COLO668 (cell line): ENCODE results near the gene KANSL1.
"Not testable (repeated sequence)": the region's sequence is repeated elsewhere in the genome, so short reads cannot be mapped to it uniquely, and the experiment has no call there.

Experiments
- DNase-seq: peaks from one replicate; lab custom pipeline; 2025; ENCODE audit not compliant: unreplicated experiment; lab: John Stamatoyannopoulos, UW

The KANSL1 gene

GRCh38 chr17:46026166-46027047, 166.8 kb downstream of the KANSL1 start:
- DNase-seq, result no peak

DNA sequence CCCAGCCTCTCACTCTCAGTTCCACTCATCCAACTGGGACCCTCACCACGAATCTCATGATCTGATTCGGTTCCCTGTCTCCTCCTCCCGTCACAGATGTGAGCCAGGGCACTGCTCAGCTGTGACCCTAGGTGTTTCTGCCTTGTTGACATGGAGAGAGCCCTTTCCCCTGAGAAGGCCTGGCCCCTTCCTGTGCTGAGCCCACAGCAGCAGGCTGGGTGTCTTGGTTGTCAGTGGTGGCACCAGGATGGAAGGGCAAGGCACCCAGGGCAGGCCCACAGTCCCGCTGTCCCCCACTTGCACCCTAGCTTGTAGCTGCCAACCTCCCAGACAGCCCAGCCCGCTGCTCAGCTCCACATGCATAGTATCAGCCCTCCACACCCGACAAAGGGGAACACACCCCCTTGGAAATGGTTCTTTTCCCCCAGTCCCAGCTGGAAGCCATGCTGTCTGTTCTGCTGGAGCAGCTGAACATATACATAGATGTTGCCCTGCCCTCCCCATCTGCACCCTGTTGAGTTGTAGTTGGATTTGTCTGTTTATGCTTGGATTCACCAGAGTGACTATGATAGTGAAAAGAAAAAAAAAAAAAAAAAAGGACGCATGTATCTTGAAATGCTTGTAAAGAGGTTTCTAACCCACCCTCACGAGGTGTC, 167.6 kb downstream of the KANSL1 start:
- DNase-seq, result no peak

GRCh38 chr17:46025060-46025459, 168.2 kb downstream of the KANSL1 start:
- DNase-seq, result no peak

DNA sequence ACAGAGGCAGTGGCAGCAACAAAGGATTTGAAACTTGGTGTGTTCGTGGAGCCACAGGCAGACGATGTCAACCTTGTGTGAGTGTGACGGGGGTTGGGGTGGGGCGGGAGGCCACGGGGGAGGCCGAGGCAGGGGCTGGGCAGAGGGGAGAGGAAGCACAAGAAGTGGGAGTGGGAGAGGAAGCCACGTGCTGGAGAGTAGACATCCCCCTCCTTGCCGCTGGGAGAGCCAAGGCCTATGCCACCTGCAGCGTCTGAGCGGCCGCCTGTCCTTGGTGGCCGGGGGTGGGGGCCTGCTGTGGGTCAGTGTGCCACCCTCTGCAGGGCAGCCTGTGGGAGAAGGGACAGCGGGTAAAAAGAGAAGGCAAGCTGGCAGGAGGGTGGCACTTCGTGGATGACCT, 168.6 kb downstream of the KANSL1 start:
- DNase-seq, result no peak

DNA sequence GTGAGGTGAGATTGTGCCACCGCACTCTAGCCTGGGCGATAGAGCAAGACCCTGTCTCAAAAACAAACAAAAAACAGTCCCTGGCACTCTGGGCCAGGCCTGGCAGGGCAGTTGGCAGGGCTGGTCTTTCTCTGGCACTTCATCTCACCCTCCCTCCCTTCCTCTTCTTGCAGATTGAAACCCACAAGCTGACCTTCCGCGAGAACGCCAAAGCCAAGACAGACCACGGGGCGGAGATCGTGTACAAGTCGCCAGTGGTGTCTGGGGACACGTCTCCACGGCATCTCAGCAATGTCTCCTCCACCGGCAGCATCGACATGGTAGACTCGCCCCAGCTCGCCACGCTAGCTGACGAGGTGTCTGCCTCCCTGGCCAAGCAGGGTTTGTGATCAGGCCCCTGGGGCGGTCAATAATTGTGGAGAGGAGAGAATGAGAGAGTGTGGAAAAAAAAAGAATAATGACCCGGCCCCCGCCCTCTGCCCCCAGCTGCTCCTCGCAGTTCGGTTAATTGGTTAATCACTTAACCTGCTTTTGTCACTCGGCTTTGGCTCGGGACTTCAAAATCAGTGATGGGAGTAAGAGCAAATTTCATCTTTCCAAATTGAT, 169.3 kb downstream of the KANSL1 start:
- DNase-seq, result no peak

- not testable (repeated sequence) for DNase-seq
Observed at GRCh38 chr17:46023366-46023765, 169.9 kb downstream of the KANSL1 start.

GRCh38 chr17:46020998-46021397, 172.2 kb downstream of the KANSL1 start:
- DNase-seq, result no peak

DNA sequence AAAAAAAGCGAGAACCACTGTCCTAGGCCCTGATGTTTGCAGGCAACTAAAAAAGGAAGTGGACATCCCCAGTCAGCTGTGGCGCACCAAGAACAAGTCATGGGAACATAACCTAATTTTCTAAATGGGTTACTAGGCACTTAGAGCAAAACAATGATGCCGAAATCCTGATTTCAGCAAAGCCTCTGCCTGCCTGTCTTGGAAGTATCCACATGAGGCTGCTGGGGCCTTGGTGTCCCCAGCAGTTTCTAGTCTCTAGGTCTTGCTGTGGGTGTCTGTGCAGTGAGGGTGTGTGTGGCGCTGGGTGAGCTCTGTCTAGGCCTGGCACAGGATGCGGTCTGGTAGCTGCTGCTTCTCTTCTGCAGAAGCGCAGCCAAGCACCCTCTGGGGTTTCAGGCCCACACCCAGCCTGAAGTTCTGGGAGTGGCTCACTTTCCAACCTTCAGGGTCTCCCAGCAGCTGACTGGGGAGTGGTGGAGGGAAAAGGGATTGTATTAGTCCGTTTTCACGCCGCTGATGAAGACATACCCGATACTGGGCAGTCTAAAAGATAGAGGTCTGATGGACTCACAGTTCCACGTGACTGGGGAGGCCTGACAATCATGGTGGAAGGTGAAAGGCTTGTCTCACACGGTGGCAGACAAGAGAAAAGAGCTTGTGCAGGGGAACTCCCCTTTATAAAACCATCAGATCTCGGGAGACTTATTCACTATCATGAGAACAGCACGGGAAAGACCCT, 173.0 kb downstream of the KANSL1 start:
- no peak for DNase-seq

GRCh38 chr17:46019408-46019925, 173.8 kb downstream of the KANSL1 start:
- not testable (repeated sequence) for DNase-seq

GRCh38 chr17:46013502-46014165, 179.6 kb downstream of the KANSL1 start:
- no peak for DNase-seq

GRCh38 chr17:46013127-46013501, 180.1 kb downstream of the KANSL1 start:
- DNase-seq, result no peak

GRCh38 chr17:46012506-46013079, 180.6 kb downstream of the KANSL1 start:
- DNase-seq, result no peak

DNA sequence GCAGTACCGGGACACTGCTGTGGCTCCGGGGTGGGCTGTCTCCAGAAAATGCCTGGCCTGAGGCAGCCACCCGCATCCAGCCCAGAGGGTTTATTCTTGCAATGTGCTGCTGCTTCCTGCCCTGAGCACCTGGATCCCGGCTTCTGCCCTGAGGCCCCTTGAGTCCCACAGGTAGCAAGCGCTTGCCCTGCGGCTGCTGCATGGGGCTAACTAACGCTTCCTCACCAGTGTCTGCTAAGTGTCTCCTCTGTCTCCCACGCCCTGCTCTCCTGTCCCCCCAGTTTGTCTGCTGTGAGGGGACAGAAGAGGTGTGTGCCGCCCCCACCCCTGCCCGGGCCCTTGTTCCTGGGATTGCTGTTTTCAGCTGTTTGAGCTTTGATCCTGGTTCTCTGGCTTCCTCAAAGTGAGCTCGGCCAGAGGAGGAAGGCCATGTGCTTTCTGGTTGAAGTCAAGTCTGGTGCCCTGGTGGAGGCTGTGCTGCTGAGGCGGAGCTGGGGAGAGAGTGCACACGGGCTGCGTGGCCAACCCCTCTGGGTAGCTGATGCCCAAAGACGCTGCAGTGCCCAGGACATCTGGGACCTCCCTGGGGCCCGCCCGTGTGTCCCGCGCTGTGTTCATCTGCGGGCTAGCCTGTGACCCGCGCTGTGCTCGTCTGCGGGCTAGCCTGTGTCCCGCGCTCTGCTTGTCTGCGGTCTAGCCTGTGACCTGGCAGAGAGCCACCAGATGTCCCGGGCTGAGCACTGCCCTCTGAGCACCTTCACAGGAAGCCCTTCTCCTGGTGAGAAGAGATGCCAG, 181.3 kb downstream of the KANSL1 start:
- no peak for DNase-seq

DNA sequence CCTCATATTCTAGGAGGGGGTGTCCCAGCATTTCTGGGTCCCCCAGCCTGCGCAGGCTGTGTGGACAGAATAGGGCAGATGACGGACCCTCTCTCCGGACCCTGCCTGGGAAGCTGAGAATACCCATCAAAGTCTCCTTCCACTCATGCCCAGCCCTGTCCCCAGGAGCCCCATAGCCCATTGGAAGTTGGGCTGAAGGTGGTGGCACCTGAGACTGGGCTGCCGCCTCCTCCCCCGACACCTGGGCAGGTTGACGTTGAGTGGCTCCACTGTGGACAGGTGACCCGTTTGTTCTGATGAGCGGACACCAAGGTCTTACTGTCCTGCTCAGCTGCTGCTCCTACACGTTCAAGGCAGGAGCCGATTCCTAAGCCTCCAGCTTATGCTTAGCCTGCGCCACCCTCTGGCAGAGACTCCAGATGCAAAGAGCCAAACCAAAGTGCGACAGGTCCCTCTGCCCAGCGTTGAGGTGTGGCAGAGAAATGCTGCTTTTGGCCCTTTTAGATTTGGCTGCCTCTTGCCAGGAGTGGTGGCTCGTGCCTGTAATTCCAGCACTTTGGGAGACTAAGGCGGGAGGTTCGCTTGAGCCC, 182.5 kb downstream of the KANSL1 start:
- DNase-seq, result no peak

DNA sequence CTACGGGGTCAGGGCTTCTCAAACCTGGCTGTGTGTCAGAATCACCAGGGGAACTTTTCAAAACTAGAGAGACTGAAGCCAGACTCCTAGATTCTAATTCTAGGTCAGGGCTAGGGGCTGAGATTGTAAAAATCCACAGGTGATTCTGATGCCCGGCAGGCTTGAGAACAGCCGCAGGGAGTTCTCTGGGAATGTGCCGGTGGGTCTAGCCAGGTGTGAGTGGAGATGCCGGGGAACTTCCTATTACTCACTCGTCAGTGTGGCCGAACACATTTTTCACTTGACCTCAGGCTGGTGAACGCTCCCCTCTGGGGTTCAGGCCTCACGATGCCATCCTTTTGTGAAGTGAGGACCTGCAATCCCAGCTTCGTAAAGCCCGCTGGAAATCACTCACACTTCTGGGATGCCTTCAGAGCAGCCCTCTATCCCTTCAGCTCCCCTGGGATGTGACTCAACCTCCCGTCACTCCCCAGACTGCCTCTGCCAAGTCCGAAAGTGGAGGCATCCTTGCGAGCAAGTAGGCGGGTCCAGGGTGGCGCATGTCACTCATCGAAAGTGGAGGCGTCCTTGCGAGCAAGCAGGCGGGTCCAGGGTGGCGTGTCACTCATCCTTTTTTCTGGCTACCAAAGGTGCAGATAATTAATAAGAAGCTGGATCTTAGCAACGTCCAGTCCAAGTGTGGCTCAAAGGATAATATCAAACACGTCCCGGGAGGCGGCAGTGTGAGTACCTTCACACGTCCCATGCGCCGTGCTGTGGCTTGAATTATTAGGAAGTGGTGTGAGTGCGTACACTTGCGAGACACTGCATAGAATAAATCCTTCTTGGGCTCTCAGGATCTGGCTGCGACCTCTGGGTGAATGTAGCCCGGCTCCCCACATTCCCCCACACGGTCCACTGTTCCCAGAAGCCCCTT, 183.3 kb downstream of the KANSL1 start:
- no peak for DNase-seq

DNA sequence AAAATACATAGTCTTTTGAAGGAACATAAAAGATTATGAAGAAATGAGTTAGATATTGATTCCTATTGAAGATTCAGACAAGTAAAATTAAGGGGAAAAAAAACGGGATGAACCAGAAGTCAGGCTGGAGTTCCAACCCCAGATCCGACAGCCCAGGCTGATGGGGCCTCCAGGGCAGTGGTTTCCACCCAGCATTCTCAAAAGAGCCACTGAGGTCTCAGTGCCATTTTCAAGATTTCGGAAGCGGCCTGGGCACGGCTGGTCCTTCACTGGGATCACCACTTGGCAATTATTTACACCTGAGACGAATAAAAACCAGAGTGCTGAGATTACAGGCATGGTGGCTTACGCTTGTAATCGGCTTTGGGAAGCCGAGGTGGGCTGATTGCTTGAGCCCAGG, 184.6 kb downstream of the KANSL1 start:
- DNase-seq, result no peak

GRCh38 chr17:46007461-46007965, 185.7 kb downstream of the KANSL1 start:
- no peak for DNase-seq

DNA sequence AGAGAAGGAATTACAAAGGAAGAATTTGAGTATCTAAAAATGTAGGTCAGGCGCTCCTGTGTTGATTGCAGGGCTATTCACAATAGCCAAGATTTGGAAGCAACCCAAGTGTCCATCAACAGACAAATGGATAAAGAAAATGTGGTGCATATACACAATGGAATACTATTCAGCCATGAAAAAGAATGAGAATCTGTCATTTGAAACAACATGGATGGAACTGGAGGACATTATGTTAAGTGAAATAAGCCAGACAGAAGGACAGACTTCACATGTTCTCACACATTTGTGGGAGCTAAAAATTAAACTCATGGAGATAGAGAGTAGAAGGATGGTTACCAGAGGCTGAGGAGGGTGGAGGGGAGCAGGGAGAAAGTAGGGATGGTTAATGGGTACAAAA, 187.1 kb downstream of the KANSL1 start:
- not testable (repeated sequence) for DNase-seq
